Cardiac fibroblast (primary cell): Measurements from ENCODE around the gene NT5DC1.

Source experiments
- DNase-seq, 2 donors: peaks; one replicate each; pipeline versions ENCODE4 v3.0.0 to v3.0.0-alpha.2; 2010; ENCODE audit warnings: low read depth in 2 of 2
- H3K4me3 ChIP-seq, 2 donors: replicated peaks in 1 of 2; 1 replicate in 1 of 2; 2 replicates in 1 of 2; pipeline ENCODE4 v1.5.1; 2011; ENCODE audit warnings: low read depth in 2 of 2, low read length in 2 of 2, mild to moderate bottlenecking in 2 of 2, moderate library complexity in 1 of 2
- TF ChIP-seq, protein P1 (sequence below): IDR thresholded peaks from one replicate; pipeline ENCODE4 v1.5.1; 2011; ENCODE audit warnings: low read depth, mild to moderate bottlenecking, low read length, inconsistent platforms

NT5DC1 gene

GRCh38 chr6:116111552-116112528 lies 11.2 kb downstream of the NT5DC1 start:
- no peak overlapping the region for H3K4me3 ChIP-seq
- DNase-seq: peak; percentile 67
- TF ChIP-seq, protein P1, sequence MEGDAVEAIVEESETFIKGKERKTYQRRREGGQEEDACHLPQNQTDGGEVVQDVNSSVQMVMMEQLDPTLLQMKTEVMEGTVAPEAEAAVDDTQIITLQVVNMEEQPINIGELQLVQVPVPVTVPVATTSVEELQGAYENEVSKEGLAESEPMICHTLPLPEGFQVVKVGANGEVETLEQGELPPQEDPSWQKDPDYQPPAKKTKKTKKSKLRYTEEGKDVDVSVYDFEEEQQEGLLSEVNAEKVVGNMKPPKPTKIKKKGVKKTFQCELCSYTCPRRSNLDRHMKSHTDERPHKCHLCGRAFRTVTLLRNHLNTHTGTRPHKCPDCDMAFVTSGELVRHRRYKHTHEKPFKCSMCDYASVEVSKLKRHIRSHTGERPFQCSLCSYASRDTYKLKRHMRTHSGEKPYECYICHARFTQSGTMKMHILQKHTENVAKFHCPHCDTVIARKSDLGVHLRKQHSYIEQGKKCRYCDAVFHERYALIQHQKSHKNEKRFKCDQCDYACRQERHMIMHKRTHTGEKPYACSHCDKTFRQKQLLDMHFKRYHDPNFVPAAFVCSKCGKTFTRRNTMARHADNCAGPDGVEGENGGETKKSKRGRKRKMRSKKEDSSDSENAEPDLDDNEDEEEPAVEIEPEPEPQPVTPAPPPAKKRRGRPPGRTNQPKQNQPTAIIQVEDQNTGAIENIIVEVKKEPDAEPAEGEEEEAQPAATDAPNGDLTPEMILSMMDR: peak; percentile 67

- no peak for DNase-seq
- TF ChIP-seq, protein P1: no peak
- H3K4me3 ChIP-seq: no peak overlapping the region
Observed at GRCh38 chr6:116113386-116113785, 12.7 kb downstream of the NT5DC1 start.

- TF ChIP-seq, protein P1: peak; percentile 35
- no peak overlapping the region for H3K4me3 ChIP-seq
- DNase-seq: peak; percentile 32 to 36
Observed at GRCh38 chr6:116115781-116116180, 15.1 kb downstream of the NT5DC1 start.

DNA sequence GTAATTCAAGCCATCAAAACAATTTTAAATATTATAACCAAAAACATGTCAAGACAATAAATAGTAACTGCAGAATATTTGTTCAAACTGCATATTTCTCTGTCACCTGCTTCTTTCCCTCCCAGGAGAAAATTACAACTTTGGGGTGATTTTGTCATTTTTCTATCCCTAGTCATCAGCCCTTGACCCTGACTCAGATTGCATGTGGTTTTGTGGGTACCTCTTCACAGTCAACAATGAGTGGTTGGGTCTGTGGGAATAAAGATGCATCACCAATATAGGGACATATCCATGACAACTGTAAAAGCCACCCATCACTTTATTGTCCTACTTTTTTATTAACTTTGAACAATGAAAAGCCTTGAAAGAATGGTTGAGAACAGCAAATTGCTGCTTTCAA lies 18.0 kb downstream of the NT5DC1 start:
- TF ChIP-seq, protein P1: no peak
- DNase-seq: peak in 1 of 2 donors; percentile 42
- H3K4me3 ChIP-seq: no peak overlapping the region

GRCh38 chr6:116120430-116120829 lies 19.8 kb downstream of the NT5DC1 start:
- DNase-seq: no peak
- no peak overlapping the region for H3K4me3 ChIP-seq
- TF ChIP-seq, protein P1: no peak

DNA sequence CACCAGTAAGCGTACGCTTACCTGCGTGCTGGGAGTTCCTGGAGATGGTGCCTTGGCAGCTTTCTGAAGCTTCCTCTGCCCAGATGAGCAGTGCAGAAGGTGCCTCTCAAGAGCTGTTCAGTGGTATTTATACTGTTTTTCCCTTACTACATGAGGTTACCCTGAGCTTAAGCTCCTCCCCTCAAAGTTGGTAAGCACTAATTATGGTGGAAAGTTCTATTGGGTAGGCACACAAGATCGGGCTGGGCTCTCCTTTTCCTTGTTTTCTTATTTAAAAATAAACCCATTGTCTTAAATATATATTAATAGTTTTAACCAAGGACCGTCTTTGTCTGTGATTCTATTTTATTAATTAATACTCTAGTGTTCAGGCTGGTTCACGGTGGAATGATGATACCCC lies 25.4 kb downstream of the NT5DC1 start, which contains the start of gene COL10A1:
Gene COL10A1, minus strand, starts transcription at position 101 of the 400 bp plus-strand sequence. CDS start 640 bp downstream, outside the sequence.
- TF ChIP-seq, protein P1: no peak
- no peak for DNase-seq
- no peak within 1 kb of the TSS for H3K4me3 ChIP-seq
